Mesenchymal stem cell (in vitro differentiated cells and primary cell): ENCODE results near the gene CACNB1.

Experiments used
- DNase-seq: peaks from one replicate; pipeline ENCODE4 v3.0.0-alpha.2; 2013
- H2AFZ ChIP-seq: one replicate; pipeline ENCODE4 v1.6.1; 2013; ENCODE audit warnings: low read depth, mild to moderate bottlenecking, control low read depth, inconsistent platforms, low read length, moderate library complexity
- H2AK5ac ChIP-seq: 2 replicates; pipeline ENCODE4 v1.6.1; 2013; ENCODE audit warnings: low read length, moderate library complexity, mild to moderate bottlenecking, inconsistent platforms; ENCODE audit not compliant: severe bottlenecking
- H2BK120ac ChIP-seq: one replicate; pipeline ENCODE4 v1.6.1; 2013; ENCODE audit warnings: low read depth, mild to moderate bottlenecking, inconsistent platforms, low read length, moderate library complexity
- H2BK12ac ChIP-seq, 2 experiments: one replicate each; pipeline ENCODE4 v1.6.1; 2013; ENCODE audit warnings: inconsistent platforms in 2 of 2, low read length in 2 of 2, mild to moderate bottlenecking in 2 of 2, moderate library complexity in 2 of 2, control low read depth in 1 of 2
- H2BK15ac ChIP-seq: one replicate; pipeline ENCODE4 v1.6.1; 2013; ENCODE audit warnings: mild to moderate bottlenecking, low read depth, inconsistent platforms; ENCODE audit not compliant: poor library complexity, severe bottlenecking
- H2BK5ac ChIP-seq: 2 replicates; pipeline ENCODE4 v1.6.1; 2013; ENCODE audit warnings: low read depth, mild to moderate bottlenecking, low read length, control low read depth, inconsistent platforms; ENCODE audit not compliant: poor library complexity, severe bottlenecking
- H3K14ac ChIP-seq, 2 experiments: one replicate each; pipeline ENCODE4 v1.6.1; 2013; ENCODE audit warnings: inconsistent platforms in 2 of 2, low read length in 2 of 2, control low read depth in 1 of 2, mild to moderate bottlenecking in 1 of 2, moderate library complexity in 1 of 2
- H3K18ac ChIP-seq, 2 experiments: one replicate each; pipeline ENCODE4 v1.6.1; 2013; ENCODE audit warnings: inconsistent platforms in 2 of 2, low read length in 2 of 2, control low read depth in 1 of 2, low read depth in 1 of 2, mild to moderate bottlenecking in 1 of 2
- H3K23ac ChIP-seq, 2 experiments: one replicate each; pipeline ENCODE4 v1.6.1; 2013; ENCODE audit warnings: inconsistent platforms in 2 of 2, low read length in 2 of 2, mild to moderate bottlenecking in 2 of 2, moderate library complexity in 2 of 2, control low read depth in 1 of 2
- H3K27ac ChIP-seq: 2 replicates; pipeline ENCODE4 v1.5.1; 2013; ENCODE audit warnings: mild to moderate bottlenecking, moderate library complexity, low read length, control low read depth, inconsistent platforms; ENCODE audit not compliant: poor library complexity, severe bottlenecking
- H3K27me3 ChIP-seq, 2 experiments: 2 replicates each; pipeline versions ENCODE4 v1.6.1 to v1.7.0; 2013; ENCODE audit warnings: low read length in 2 of 2, mild to moderate bottlenecking in 2 of 2, moderate library complexity in 2 of 2, control low read depth in 1 of 2, inconsistent platforms in 1 of 2; ENCODE audit not compliant: control insufficient read depth in 1 of 2, insufficient read depth in 1 of 2
- H3K36me3 ChIP-seq, 2 experiments: 2 replicates each; pipeline versions ENCODE4 v1.6.1 to v1.7.0; 2013; ENCODE audit warnings: low read length in 2 of 2, control low read depth in 1 of 2, inconsistent platforms in 1 of 2, low read depth in 1 of 2, mild to moderate bottlenecking in 1 of 2; ENCODE audit not compliant: insufficient read depth in 2 of 2, control insufficient read depth in 1 of 2
- H3K4ac ChIP-seq, 2 experiments: one replicate each; pipeline ENCODE4 v1.6.1; 2013; ENCODE audit warnings: inconsistent platforms in 2 of 2, low read length in 2 of 2, mild to moderate bottlenecking in 2 of 2, moderate library complexity in 2 of 2, control low read depth in 1 of 2, low read depth in 1 of 2
- H3K4me1 ChIP-seq: 2 replicates; pipeline ENCODE4 v1.6.1; 2013; ENCODE audit warnings: low read depth, low read length, control low read depth; ENCODE audit not compliant: control insufficient read depth, insufficient read depth
- H3K4me2 ChIP-seq: 2 replicates; pipeline ENCODE4 v1.6.1; 2013; ENCODE audit warnings: low read length, mild to moderate bottlenecking, inconsistent platforms; ENCODE audit not compliant: poor library complexity, severe bottlenecking
- H3K4me3 ChIP-seq, 2 experiments: 2 replicates each; pipeline versions ENCODE4 v1.5.1 to v1.7.0; 2013; ENCODE audit warnings: low read length in 2 of 2, mild to moderate bottlenecking in 2 of 2, control low read depth in 1 of 2, low read depth in 1 of 2; ENCODE audit not compliant: insufficient read depth in 1 of 2
- H3K79me1 ChIP-seq: replicated peaks from 2 replicates; pipeline ENCODE4 v1.6.1; 2013; ENCODE audit warnings: mild to moderate bottlenecking, control low read depth, low read length, inconsistent platforms; ENCODE audit not compliant: poor library complexity, severe bottlenecking
- H3K9ac ChIP-seq: 2 replicates; pipeline ENCODE4 v1.7.0; 2013; ENCODE audit warnings: mild to moderate bottlenecking, low read length, moderate library complexity
- H3K9me3 ChIP-seq: 2 replicates; pipeline ENCODE4 v1.7.0; 2013; ENCODE audit warnings: mild to moderate bottlenecking, low read length; ENCODE audit not compliant: control insufficient read depth
- H4K8ac ChIP-seq: one replicate; pipeline ENCODE4 v1.6.1; 2013; ENCODE audit warnings: inconsistent platforms, mild to moderate bottlenecking, low read length, moderate library complexity
- H4K91ac ChIP-seq: one replicate; pipeline ENCODE4 v1.6.1; 2013; ENCODE audit warnings: mild to moderate bottlenecking, low read length, inconsistent platforms
- WGBS: methylation state at CpG from one replicate; pipeline ENCODE4 v1.1.7; 2013; ENCODE audit warnings: mixed read lengths; 5-methylcytosine and 5-hydroxymethylcytosine counted together

The CACNB1 gene

DNA sequence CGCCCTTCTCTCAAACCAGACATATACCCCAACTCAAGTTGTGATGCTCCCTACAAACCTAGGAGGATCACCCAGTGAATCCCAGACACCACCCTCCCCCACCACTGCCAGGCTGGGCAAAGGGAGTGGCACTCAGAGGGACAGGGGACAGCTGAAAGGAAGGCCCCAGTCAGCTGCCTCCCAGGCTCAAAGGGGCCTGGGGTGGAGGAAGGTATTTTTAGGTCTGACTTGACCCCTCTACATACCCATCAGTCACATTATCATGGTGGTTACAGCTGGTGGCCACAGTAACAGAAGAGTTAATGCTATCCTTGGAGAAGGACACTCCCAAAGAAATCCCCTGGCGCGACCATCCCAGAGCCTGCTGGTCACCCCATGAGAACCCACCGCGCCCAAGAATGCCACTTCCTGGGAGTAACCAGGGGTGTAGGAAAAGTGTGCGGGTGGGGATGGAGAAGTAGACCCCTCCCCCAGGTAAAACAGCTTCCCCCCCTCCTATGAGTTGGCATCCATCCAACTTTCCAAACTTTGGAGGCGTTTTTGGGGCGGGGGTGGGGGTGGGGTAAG lies 1.1 kb downstream of the CACNB1 start:
- H3K4me2 ChIP-seq: peak overlapping the region; percentile 91
- no peaks in the 10 kb centered on the region for H3K27me3 ChIP-seq
- no peak overlapping the region for H3K23ac ChIP-seq
- H3K27ac ChIP-seq: no peak overlapping the region
- H3K18ac ChIP-seq: peak overlapping the region in 1 of 2 experiments; percentile 30
- H3K9ac ChIP-seq: peak overlapping the region; percentile 74
- peaks cover 23% of the 10 kb centered on the region for H3K4me1 ChIP-seq
- peak overlapping the region; percentile 68 for H2AK5ac ChIP-seq
- H2BK5ac ChIP-seq: no peak overlapping the region
- H3K4ac ChIP-seq: peak overlapping the region in 1 of 2 experiments; percentile 57
- H3K36me3 ChIP-seq: peaks cover 31 to 38% of the 10 kb centered on the region in 2 experiments
- H2BK12ac ChIP-seq: no peak overlapping the region
- H2BK15ac ChIP-seq: peak overlapping the region; percentile 85
- 59% methylated on average over 5 of the region's 8 CpGs for WGBS
- H4K91ac ChIP-seq: peak overlapping the region; percentile 47
- peak overlapping the region; percentile 22 for H2BK120ac ChIP-seq
- H3K79me1 ChIP-seq: peaks cover 38% of the 10 kb centered on the region
- no peaks in the 10 kb centered on the region for H3K9me3 ChIP-seq
- DNase-seq: no peak
- peak overlapping the region in 1 of 2 experiments; percentile 19 for H3K14ac ChIP-seq
- no peak overlapping the region for H2AFZ ChIP-seq
- peak overlapping the region; percentile 49 to 84 for H3K4me3 ChIP-seq
- H4K8ac ChIP-seq: peak overlapping the region; percentile 79

- Histone ChIP-seq H2BK12ac (no peak overlapping the region), H3K4me1 (peaks cover 23% of the 10 kb centered on the region), H3K23ac (no peak overlapping the region), H2BK15ac (no peak overlapping the region), H3K4me3 (peak overlapping the region in 1 of 2 experiments; percentile 84), H2AFZ (no peak overlapping the region), H3K4ac (peak overlapping the region; percentile 13 to 25), H3K18ac (no peak overlapping the region), H3K36me3 (peaks cover 33 to 42% of the 10 kb centered on the region in 2 experiments), H3K27ac (no peak overlapping the region), H3K9me3 (no peaks in the 10 kb centered on the region), H2AK5ac (no peak overlapping the region), H4K91ac (no peak overlapping the region), H3K9ac (peak overlapping the region; percentile 74), H3K27me3 (no peaks in the 10 kb centered on the region), H3K4me2 (no peak overlapping the region), H2BK120ac (no peak overlapping the region), H3K79me1 (peaks cover 38% of the 10 kb centered on the region), H3K14ac (peak overlapping the region in 1 of 2 experiments; percentile 14), H2BK5ac (no peak overlapping the region), H4K8ac (no peak overlapping the region)
- 97% methylated on average over 5 of the region's 8 CpGs for WGBS
- no peak for DNase-seq
These were observed 1.8 kb downstream of the CACNB1 start for GRCh38 chr17:39195568-39196160.

DNA sequence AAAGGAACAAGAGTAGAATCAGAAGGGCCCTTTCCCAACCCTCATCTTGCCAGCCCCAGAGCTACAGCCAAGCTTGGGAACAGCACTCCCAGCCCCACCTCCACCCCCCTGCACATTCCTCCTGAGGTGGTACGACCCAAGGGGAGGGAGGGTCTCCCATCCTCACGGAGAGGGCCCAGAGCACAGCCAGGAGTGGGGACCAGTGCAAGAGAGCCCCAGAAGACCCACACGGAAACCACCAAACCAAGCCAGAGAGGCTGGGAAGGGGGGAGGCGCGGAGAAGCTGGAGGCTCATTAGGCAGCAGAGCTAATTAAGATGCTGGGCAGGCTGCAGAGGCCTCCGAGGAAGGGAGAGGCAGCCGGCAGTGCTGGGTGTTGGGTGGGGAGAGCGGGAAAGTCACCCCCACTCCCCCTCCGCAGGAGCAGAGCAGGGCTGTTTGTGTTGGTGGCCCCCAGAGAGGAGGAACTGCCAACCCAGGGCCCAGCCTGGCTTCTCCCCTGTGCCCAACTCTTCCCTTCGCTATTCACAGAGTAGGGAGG lies 2.4 kb downstream of the CACNB1 start:
- 57% methylated on average over 9 of the region's 10 CpGs for WGBS
- no peak overlapping the region for H3K27ac ChIP-seq

More for the DNA sequence above, 2.4 kb downstream of the CACNB1 start:
- Histone ChIP-seq H3K4me1 (peaks cover 23% of the 10 kb centered on the region), H3K9me3 (no peaks in the 10 kb centered on the region), H4K8ac (peak overlapping the region; percentile 76), H3K79me1 (peaks cover 38% of the 10 kb centered on the region), H3K4ac (peak overlapping the region; percentile 11 to 25), H3K9ac (peak overlapping the region; percentile 74), H3K36me3 (peaks cover 36 to 47% of the 10 kb centered on the region in 2 experiments), H4K91ac (peak overlapping the region; percentile 31), H3K18ac (peak overlapping the region; percentile 37 to 40), H2BK5ac (no peak overlapping the region), H2BK15ac (peak overlapping the region; percentile 9), H2AFZ (no peak overlapping the region), H2BK120ac (no peak overlapping the region), H3K4me2 (no peak overlapping the region), H3K27me3 (no peaks in the 10 kb centered on the region), H3K4me3 (peak overlapping the region in 1 of 2 experiments; percentile 84), H3K14ac (no peak overlapping the region), H2BK12ac (peak overlapping the region; percentile 60 to 79), H3K23ac (peak overlapping the region in 1 of 2 experiments; percentile 34), H2AK5ac (no peak overlapping the region)
- DNase-seq: no peak
